Measurements from ENCODE around the gene BMP5.

GRCh38 chr6:55892749-55893357 lies 17.5 kb upstream of the BMP5 start:
- TF ChIP-seq CTCF (IDR thresholded peaks at IDR 0.05; ENCODE audit: low read depth, low read length) (no peak), EZH2phosphoT487 (IDR thresholded peaks at IDR 0.05; ENCODE audit: low read depth) (no peak)
